SK-N-SH (cell line): ENCODE measurements around the gene CNIH2. TPM values are rescaled to one million over a fixed set of nuclear protein-coding genes. Genes with fewer than 3 reads are reported as not detected.

ENCODE experiments used
- CTCF ChIA-PET: fragments of 300-600, 350-600 bp; formaldehyde crosslinking; extraction: SDS; loops from one replicate; lab custom pipeline; 2021; lab: Yijun Ruan, JAX
- POLR2A ChIA-PET: fragments of 350-600 bp; sonication (Branson Sonifier 250); formaldehyde crosslinking; extraction: SDS; loops from one replicate; lab custom pipeline; 2020; ENCODE audit warnings: antibody characterized with exemption, inconsistent platforms; lab: Yijun Ruan, JAX
- DNase-seq: peaks from one replicate; pipeline ENCODE4 v3.0.0; 2012
- H2AFZ ChIP-seq: fragments of 200-600 bp; sonication (generic); 2 replicates; pipeline ENCODE4 v1.8.1; 2016; ENCODE audit warnings: antibody characterized with exemption, mild to moderate bottlenecking, low read depth
- H3F3A ChIP-seq: fragments of 200-600 bp; sonication (generic); replicated peaks from 2 replicates; pipeline ENCODE3; 2016; ENCODE audit warnings: antibody characterized with exemption, mild to moderate bottlenecking; ENCODE audit not compliant: insufficient read depth
- H3K27ac ChIP-seq, 2 experiments: fragments of 200-500 bp in 1 of 2; fragments of 200-600 bp in 1 of 2; sonication (Bioruptor generic) in 1 of 2; sonication (generic), shearing (Covaris generic) in 1 of 2; 2 replicates each; pipeline versions ENCODE4 v1.5.1 to v1.6.1; 2014 to 2016; ENCODE audit warnings: low read depth in 2 of 2, inconsistent platforms in 1 of 2, low read length in 1 of 2, mild to moderate bottlenecking in 1 of 2, mixed read lengths in 1 of 2
- H3K27me3 ChIP-seq: fragments of 200-600 bp; sonication (generic), shearing (Covaris generic); 2 replicates; pipeline ENCODE4 v1.6.1; 2016; ENCODE audit warnings: mixed run types; ENCODE audit not compliant: insufficient read depth
- H3K36me3 ChIP-seq, 2 experiments: fragments of 200-500 bp in 1 of 2; fragments of 200-600 bp in 1 of 2; sonication (Bioruptor generic) in 1 of 2; sonication (generic) in 1 of 2; replicated peaks in 1 of 2; 2 replicates each; pipeline versions ENCODE3 to v1.5.1; 2014 to 2016; ENCODE audit warnings: low read length in 1 of 2, mild to moderate bottlenecking in 1 of 2; ENCODE audit not compliant: insufficient read depth in 2 of 2, control insufficient read depth in 1 of 2
- H3K4me1 ChIP-seq, 2 experiments: fragments of 200-500 bp in 1 of 2; fragments of 200-600 bp in 1 of 2; sonication (Bioruptor generic) in 1 of 2; sonication (generic), shearing (Covaris generic) in 1 of 2; 2 replicates each; pipeline versions ENCODE4 v1.5.1 to v1.6.1; 2014 to 2016; ENCODE audit warnings: low read depth in 1 of 2, low read length in 1 of 2, mixed run types in 1 of 2; ENCODE audit not compliant: insufficient read depth in 2 of 2, control insufficient read depth in 1 of 2
- H3K4me2 ChIP-seq: fragments of 200-600 bp; sonication (generic), shearing (Covaris generic); 2 replicates; pipeline ENCODE4 v1.6.1; 2017; ENCODE audit warnings: mixed run types
- H3K4me3 ChIP-seq, 2 experiments: fragments of 200-500 bp in 1 of 2; fragments of 200-600 bp in 1 of 2; sonication (Bioruptor generic) in 1 of 2; sonication (generic), shearing (Covaris generic) in 1 of 2; 2 replicates each; pipeline versions ENCODE4 v1.5.1 to v1.8.1; 2014 to 2016; ENCODE audit warnings: low read depth in 2 of 2, inconsistent platforms in 1 of 2, low read length in 1 of 2, mild to moderate bottlenecking in 1 of 2, mixed read lengths in 1 of 2, moderate library complexity in 1 of 2
- H3K79me2 ChIP-seq: fragments of 200-600 bp; sonication (generic); 2 replicates; pipeline ENCODE4 v1.8.1; 2017; ENCODE audit warnings: mild to moderate bottlenecking; ENCODE audit not compliant: insufficient read depth
- H3K9ac ChIP-seq: fragments of 200-600 bp; sonication (generic); 2 replicates; pipeline ENCODE4 v1.6.1; 2017; ENCODE audit warnings: mixed run types
- H3K9me2 ChIP-seq: fragments of 200-600 bp; sonication (generic); 2 replicates; pipeline ENCODE4 v1.6.1; 2017; ENCODE audit warnings: mixed run types
- H3K9me3 ChIP-seq: fragments of 200-600 bp; sonication (generic); 2 replicates; pipeline ENCODE4 v1.6.1; 2017; ENCODE audit warnings: mixed run types, mild to moderate bottlenecking, moderate library complexity
- H4K20me1 ChIP-seq: fragments of 200-600 bp; sonication (generic); 2 replicates; pipeline ENCODE4 v1.6.1; 2017; ENCODE audit warnings: mild to moderate bottlenecking, mixed run types; ENCODE audit not compliant: insufficient read depth
- CHD2 ChIP-seq: fragments of 150-350 bp; IDR thresholded peaks from 2 replicates; pipeline ENCODE4 v1.6.1; 2018; ENCODE audit warnings: low read length; ENCODE audit not compliant: partially characterized antibody
- FOSL2 ChIP-seq: IDR thresholded peaks from 2 replicates; pipeline ENCODE4 v1.4.0; 2012; ENCODE audit warnings: low read depth, mild to moderate bottlenecking, moderate library complexity, borderline replicate concordance
- FOXM1 ChIP-seq: IDR thresholded peaks from 2 replicates; pipeline ENCODE4 v1.4.0; 2012; ENCODE audit warnings: low read depth, mild to moderate bottlenecking
- GABPA ChIP-seq: IDR thresholded peaks from 2 replicates; pipeline ENCODE4 v1.4.0; 2012; ENCODE audit warnings: low read depth, mild to moderate bottlenecking
- JUND ChIP-seq: IDR thresholded peaks from 2 replicates; pipeline ENCODE4 v1.4.0; 2012
- MXI1 ChIP-seq: IDR thresholded peaks from 2 replicates; pipeline ENCODE4 v1.6.1; 2012; ENCODE audit warnings: mild to moderate bottlenecking, low read depth, low read length, improper control_type of control experiment
- NFIC ChIP-seq: IDR thresholded peaks from 2 replicates; pipeline ENCODE4 v1.4.0; 2012; ENCODE audit warnings: borderline replicate concordance
- RCOR1 ChIP-seq: fragments of 150-350 bp; IDR thresholded peaks from 2 replicates; pipeline ENCODE4 v1.6.1; 2017; ENCODE audit warnings: antibody characterized with exemption, low read length
- REST ChIP-seq: IDR thresholded peaks from 2 replicates; pipeline ENCODE4 v1.6.1; 2012; ENCODE audit warnings: mild to moderate bottlenecking, low read depth, low read length, moderate library complexity
- RFX5 ChIP-seq: IDR thresholded peaks from 2 replicates; pipeline ENCODE4 v1.6.1; 2012; ENCODE audit warnings: mild to moderate bottlenecking, improper control_type of control experiment, low read length
- RXRA ChIP-seq: IDR thresholded peaks from 2 replicates; pipeline ENCODE4 v1.4.0; 2012; ENCODE audit warnings: low read depth, mild to moderate bottlenecking, borderline replicate concordance
- YY1 ChIP-seq: IDR thresholded peaks from 2 replicates; pipeline ENCODE4 v1.4.0; 2012; ENCODE audit warnings: low read depth, mild to moderate bottlenecking
- WGBS: methylation state at CpG from one replicate; pipeline ENCODE4 v1.1.6; 2017; ENCODE audit warnings: low lambda C conversion rate; 5-methylcytosine and 5-hydroxymethylcytosine counted together
- polyA plus RNA-seq, 3 experiments: library from polyadenylated mRNA; depleted of rRNA; stranded (reverse); fragments of >200 nt; gene quantifications; 2 replicates each; pipeline ENCODE4 v1.2.3, GENCODE V29; 2012
- TF ChIP-seq, protein P1 (sequence below): fragments of 150-350 bp; IDR thresholded peaks from 2 replicates; pipeline ENCODE4 v1.6.1; 2017; ENCODE audit warnings: antibody characterized with exemption, low read length, low read depth, borderline replicate concordance
- TF ChIP-seq, protein P2 (sequence below): IDR thresholded peaks from 2 replicates; pipeline ENCODE4 v1.4.0; 2012; ENCODE audit warnings: low read depth, borderline replicate concordance

The CNIH2 gene
- polyA plus RNA-seq, 1 of the 3 experiments (the other 2 are of a cell fraction) = 11.8 TPM

DNA sequence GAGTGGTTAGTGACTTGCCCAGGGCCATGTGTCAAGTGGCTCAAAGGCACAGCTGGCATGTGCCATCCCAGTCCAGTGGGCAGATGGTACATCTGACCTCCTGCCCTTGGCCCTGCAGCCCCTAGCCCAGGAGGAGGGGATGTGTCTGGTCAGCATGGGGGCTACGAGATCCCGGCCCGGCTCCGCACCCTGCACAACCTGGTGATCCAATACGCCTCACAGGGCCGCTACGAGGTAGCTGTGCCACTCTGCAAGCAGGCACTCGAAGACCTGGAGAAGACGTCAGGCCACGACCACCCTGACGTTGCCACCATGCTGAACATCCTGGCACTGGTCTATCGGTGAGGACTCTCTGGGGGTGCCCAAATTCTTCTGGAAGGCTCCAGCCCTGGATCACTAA, 15.3 kb upstream of the CNIH2 start:
- no peak for DNase-seq
- Histone ChIP-seq H3K4me2 (no peak overlapping the region), H3K4me1 (peaks cover 0 to 18% of the 10 kb centered on the region in 2 experiments; a peak in 2 of 4 replicates), H3K4me3 (no peak overlapping the region), H3K9me3 (no peaks in the 10 kb centered on the region), H2AFZ (no peak overlapping the region), H4K20me1 (peaks cover 19% of the 10 kb centered on the region), H3K9ac (no peak overlapping the region), H3K36me3 (peaks cover 24 to 63% of the 10 kb centered on the region in 2 experiments), H3K27me3 (no peaks in the 10 kb centered on the region), H3K27ac (no peak overlapping the region), H3K9me2 (no peaks in the 10 kb centered on the region), H3F3A (peaks cover 18% of the 10 kb centered on the region), H3K79me2 (peaks cover 26% of the 10 kb centered on the region)
- TF ChIP-seq JUND = no peak
- ChIA-PET CTCF (interaction anchor here (0.9 to 1.4 kb wide), 2 partner anchors 20 to 195 kb away, joined by 5 read pairs; no protein-coding TSS in a partner anchor), POLR2A (interaction anchor here (0.9 kb wide), 1 partner anchor 26 kb away, joined by 3 read pairs; the partner anchor contains the start of gene YIF1A)
- 100% methylated on average over 1 of the region's 12 CpGs for WGBS

- Histone ChIP-seq H3K36me3 (peaks cover 24 to 63% of the 10 kb centered on the region in 2 experiments), H3K9ac (no peak overlapping the region), H3K9me3 (no peaks in the 10 kb centered on the region), H3K79me2 (peaks cover 21% of the 10 kb centered on the region), H4K20me1 (peaks cover 19% of the 10 kb centered on the region), H3K9me2 (no peaks in the 10 kb centered on the region), H3K27me3 (no peaks in the 10 kb centered on the region), H3K4me1 (peaks cover 0 to 18% of the 10 kb centered on the region in 2 experiments; a peak in 2 of 4 replicates), H3K27ac (no peak overlapping the region), H3K4me2 (no peak overlapping the region), H2AFZ (no peak overlapping the region), H3F3A (peaks cover 17% of the 10 kb centered on the region), H3K4me3 (no peak overlapping the region)
- TF ChIP-seq RFX5 (no peak), RXRA (no peak), NFIC (no peak), YY1 (no peak), GABPA (no peak), FOSL2 (no peak), MXI1 (no peak), CHD2 (no peak), FOXM1 (no peak), REST (no peak), RCOR1 (no peak)
- TF ChIP-seq, protein P1, sequence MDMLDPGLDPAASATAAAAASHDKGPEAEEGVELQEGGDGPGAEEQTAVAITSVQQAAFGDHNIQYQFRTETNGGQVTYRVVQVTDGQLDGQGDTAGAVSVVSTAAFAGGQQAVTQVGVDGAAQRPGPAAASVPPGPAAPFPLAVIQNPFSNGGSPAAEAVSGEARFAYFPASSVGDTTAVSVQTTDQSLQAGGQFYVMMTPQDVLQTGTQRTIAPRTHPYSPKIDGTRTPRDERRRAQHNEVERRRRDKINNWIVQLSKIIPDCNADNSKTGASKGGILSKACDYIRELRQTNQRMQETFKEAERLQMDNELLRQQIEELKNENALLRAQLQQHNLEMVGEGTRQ = no peak
- TF ChIP-seq, protein P2, sequence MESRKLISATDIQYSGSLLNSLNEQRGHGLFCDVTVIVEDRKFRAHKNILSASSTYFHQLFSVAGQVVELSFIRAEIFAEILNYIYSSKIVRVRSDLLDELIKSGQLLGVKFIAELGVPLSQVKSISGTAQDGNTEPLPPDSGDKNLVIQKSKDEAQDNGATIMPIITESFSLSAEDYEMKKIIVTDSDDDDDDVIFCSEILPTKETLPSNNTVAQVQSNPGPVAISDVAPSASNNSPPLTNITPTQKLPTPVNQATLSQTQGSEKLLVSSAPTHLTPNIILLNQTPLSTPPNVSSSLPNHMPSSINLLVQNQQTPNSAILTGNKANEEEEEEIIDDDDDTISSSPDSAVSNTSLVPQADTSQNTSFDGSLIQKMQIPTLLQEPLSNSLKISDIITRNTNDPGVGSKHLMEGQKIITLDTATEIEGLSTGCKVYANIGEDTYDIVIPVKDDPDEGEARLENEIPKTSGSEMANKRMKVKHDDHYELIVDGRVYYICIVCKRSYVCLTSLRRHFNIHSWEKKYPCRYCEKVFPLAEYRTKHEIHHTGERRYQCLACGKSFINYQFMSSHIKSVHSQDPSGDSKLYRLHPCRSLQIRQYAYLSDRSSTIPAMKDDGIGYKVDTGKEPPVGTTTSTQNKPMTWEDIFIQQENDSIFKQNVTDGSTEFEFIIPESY = no peak
- DNase-seq = no peak
- 100% methylated on average over 2 of the region's 4 CpGs for WGBS
- CTCF ChIA-PET = interaction anchor here (0.9 to 1.4 kb wide), 2 partner anchors 20 to 195 kb away, joined by 5 read pairs; no protein-coding TSS in a partner anchor
- POLR2A ChIA-PET = interaction anchor here (0.6 kb wide), 1 partner anchor 539 kb away, joined by 6 read pairs; no protein-coding TSS in a partner anchor
Observed at GRCh38 chr11:66263231-66263630, 14.7 kb upstream of the CNIH2 start.
